ENCODE measurements around the gene PROX2. TPM values are rescaled to one million over a fixed set of nuclear protein-coding genes. Genes with fewer than 3 reads are reported as not detected.

PROX2 gene
- total RNA-seq, 1 donor from 2014 or later = 0.08 TPM

DNA sequence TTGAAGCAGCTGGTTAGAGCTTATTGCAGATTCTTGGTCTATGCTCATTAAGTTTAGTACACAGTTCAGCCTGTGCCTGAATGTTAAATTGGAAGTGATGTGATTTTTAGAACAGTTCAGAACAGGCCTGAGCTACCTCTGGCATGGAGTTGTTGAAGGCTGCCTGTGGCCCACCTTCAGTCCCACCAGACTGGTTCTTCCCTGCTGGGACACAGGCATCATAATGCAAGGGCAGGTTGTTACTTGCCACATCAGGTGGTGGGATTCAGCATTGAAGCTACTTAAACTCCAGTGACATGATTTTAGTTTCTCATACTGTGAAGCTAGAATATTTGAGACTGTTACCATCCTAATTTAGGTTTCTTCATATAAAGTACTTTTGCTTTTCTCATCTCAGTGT is 49.4 kb downstream of the PROX2 start:
- TF ChIP-seq, protein P1, sequence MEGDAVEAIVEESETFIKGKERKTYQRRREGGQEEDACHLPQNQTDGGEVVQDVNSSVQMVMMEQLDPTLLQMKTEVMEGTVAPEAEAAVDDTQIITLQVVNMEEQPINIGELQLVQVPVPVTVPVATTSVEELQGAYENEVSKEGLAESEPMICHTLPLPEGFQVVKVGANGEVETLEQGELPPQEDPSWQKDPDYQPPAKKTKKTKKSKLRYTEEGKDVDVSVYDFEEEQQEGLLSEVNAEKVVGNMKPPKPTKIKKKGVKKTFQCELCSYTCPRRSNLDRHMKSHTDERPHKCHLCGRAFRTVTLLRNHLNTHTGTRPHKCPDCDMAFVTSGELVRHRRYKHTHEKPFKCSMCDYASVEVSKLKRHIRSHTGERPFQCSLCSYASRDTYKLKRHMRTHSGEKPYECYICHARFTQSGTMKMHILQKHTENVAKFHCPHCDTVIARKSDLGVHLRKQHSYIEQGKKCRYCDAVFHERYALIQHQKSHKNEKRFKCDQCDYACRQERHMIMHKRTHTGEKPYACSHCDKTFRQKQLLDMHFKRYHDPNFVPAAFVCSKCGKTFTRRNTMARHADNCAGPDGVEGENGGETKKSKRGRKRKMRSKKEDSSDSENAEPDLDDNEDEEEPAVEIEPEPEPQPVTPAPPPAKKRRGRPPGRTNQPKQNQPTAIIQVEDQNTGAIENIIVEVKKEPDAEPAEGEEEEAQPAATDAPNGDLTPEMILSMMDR (IDR thresholded peaks at IDR 0.05; ENCODE audit: unreplicated experiment) = no peak
- Mint-ChIP-seq H3K4me3 (ENCODE audit: unreplicated experiment) (no peak overlapping the region), H3K36me3 (ENCODE audit: low read depth, unreplicated experiment) (no peaks in the 10 kb centered on the region), H3K9me3 (ENCODE audit: unreplicated experiment) (no peaks in the 10 kb centered on the region), H3K27me3 (ENCODE audit: unreplicated experiment) (no peaks in the 10 kb centered on the region), H3K27ac (ENCODE audit: unreplicated experiment) (no peak overlapping the region), H3K4me1 (ENCODE audit: unreplicated experiment) (peaks cover 7% of the 10 kb centered on the region)
- DNase-seq (ENCODE audit: low spot score) = no peak

Other genes with a start within 250 kb of the PROX2 start
- gene AREL1, start 163.1 kb downstream of the PROX2 start, total RNA-seq (ENCODE audit: unreplicated experiment) = 41.6 TPM
- gene FCF1, start 163.0 kb downstream of the PROX2 start, total RNA-seq (ENCODE audit: unreplicated experiment) = 35.7 TPM
- 74.9 TPM for gene YLPM1, start 112.8 kb downstream of the PROX2 start, total RNA-seq (ENCODE audit: unreplicated experiment)
- gene DLST, start 5.8 kb upstream of the PROX2 start, total RNA-seq (ENCODE audit: unreplicated experiment) = 125 TPM
- gene RPS6KL1, start 47.1 kb upstream of the PROX2 start, total RNA-seq (ENCODE audit: unreplicated experiment) = 2.3 TPM
- 6.5 TPM for gene PGF, start 79.5 kb upstream of the PROX2 start, total RNA-seq (ENCODE audit: unreplicated experiment)
- 31.8 TPM for gene EIF2B2, start 126.8 kb upstream of the PROX2 start, total RNA-seq (ENCODE audit: unreplicated experiment)
- 17.2 TPM for gene MLH3, start 175.3 kb upstream of the PROX2 start, total RNA-seq (ENCODE audit: unreplicated experiment)
- 5.8 TPM for gene ACYP1, start 187.9 kb upstream of the PROX2 start, total RNA-seq (ENCODE audit: unreplicated experiment)
- 1.6 TPM for gene ZC2HC1C, start 193.5 kb upstream of the PROX2 start, total RNA-seq (ENCODE audit: unreplicated experiment)

Measured in endothelial cell (in vitro differentiated cells).